Uterine smooth muscle cell (primary cell): ENCODE data around the gene HTR7. TPM values are rescaled to one million over a fixed set of nuclear protein-coding genes. Genes with fewer than 3 reads are reported as not detected.

Source experiments
- total RNA-seq: library from RNA; depleted of rRNA; stranded (reverse); fragments of >200 nt; gene quantifications from 2 replicates; pipeline ENCODE4 v1.2.3, GENCODE V29; 2014

The HTR7 gene
- 0.87 and 1.1 TPM in 2 replicates for total RNA-seq

GRCh38 chr10:90857635-90858460 lies at the start of gene HTR7:
TSS of gene HTR7 (minus strand) at chr10:90858039. CDS start at chr10:90857671, 368 bp downstream.

GRCh38 chr10:90871766-90872647 lies 14.2 kb upstream of the HTR7 start, which contains the start of gene RPP30:
TSS of gene RPP30 (plus strand) at chr10:90871974. CDS start at chr10:90871987, 13 bp downstream.

Other genes with a start within 250 kb of the HTR7 start
- 35.1 and 48.9 TPM in 2 replicates for gene RPP30, start 13.9 kb upstream of the HTR7 start, total RNA-seq
- 0.75 and 1.00 TPM in 2 replicates for gene ANKRD1, start 63.0 kb upstream of the HTR7 start, total RNA-seq